ENCODE results near the gene TMEM164. TPM values are rescaled to one million over a fixed set of nuclear protein-coding genes. Genes with fewer than 3 reads are reported as not detected.

Gene TMEM164
- polyA plus RNA-seq, 1 donor (not counting 4 experiments of a cell fraction or from before 2014, with no cell fraction given): 15.3 TPM

DNA sequence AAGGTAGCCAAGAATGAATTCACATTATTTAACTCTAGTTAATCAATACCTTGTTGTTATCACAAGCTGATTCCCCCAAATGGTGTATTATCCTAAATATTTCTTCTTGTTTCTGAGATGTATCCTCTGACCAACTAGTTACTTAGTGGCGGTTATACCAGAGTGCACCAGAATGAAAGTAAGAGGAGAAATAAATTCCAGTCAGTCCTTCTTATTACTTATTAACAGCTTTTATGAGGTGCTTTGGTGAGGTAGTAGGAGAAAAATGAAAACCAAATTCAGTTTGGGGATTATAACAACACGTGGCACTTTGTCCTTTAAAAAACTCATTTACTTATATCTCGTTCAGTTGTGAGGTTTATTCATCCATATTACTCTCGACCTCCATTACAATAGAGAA lies 213.1 kb downstream of the TMEM164 start:
- Histone ChIP-seq H2AFZ (ENCODE audit: control insufficient read depth, low read length) (no peak overlapping the region), H4K20me1 (ENCODE audit: control insufficient read depth, extremely low read depth, insufficient read depth, low read length) (no peaks in the 10 kb centered on the region), H3K9me1 (ENCODE audit: control insufficient read depth, extremely low read depth, insufficient read depth, low read length) (no peaks in the 10 kb centered on the region), H3K4me1 (ENCODE audit: control insufficient read depth, extremely low read depth, insufficient read depth, low read length) (peaks cover 25% of the 10 kb centered on the region), H3K9ac (ENCODE audit: control insufficient read depth, extremely low read depth, insufficient read depth, low read length) (no peak overlapping the region), H3K4me3 (ENCODE audit: control insufficient read depth in 2 of 3, extremely low read depth in 1 of 3, insufficient read depth in 2 of 3, low read depth in 1 of 3, low read length in 3 of 3) (no peak overlapping the region), H3K27me3 (ENCODE audit: control insufficient read depth, extremely low read depth, insufficient read depth, low read length) (no peaks in the 10 kb centered on the region), H3K9me3 (ENCODE audit: control insufficient read depth, low read depth, low read length) (no peaks in the 10 kb centered on the region), H3K36me3 (ENCODE audit: control insufficient read depth in 2 of 2, extremely low read depth in 1 of 2, insufficient read depth in 2 of 2, low read length in 2 of 2) (no peaks in the 10 kb centered on the region), H3K79me2 (ENCODE audit: control insufficient read depth, insufficient read depth, low read length) (no peaks in the 10 kb centered on the region), H3K27ac (ENCODE audit: control insufficient read depth, insufficient read depth, low read length) (no peak overlapping the region), H3K4me2 (ENCODE audit: control insufficient read depth, extremely low read depth, insufficient read depth, low read depth, low read length) (no peak overlapping the region)
- FAIRE-seq (no peak), DNase-seq (ENCODE audit: low read depth, low spot score) (no peak)
- dilution Hi-C loops (cut with MboI; ENCODE audit: extremely low pct_ligation_motif_present, low sequenced_read_pairs): no loop called here
- TF ChIP-seq EZH2 (IDR thresholded peaks at IDR 0.05; ENCODE audit: low read length): no peak
- TF ChIP-seq, protein P1, sequence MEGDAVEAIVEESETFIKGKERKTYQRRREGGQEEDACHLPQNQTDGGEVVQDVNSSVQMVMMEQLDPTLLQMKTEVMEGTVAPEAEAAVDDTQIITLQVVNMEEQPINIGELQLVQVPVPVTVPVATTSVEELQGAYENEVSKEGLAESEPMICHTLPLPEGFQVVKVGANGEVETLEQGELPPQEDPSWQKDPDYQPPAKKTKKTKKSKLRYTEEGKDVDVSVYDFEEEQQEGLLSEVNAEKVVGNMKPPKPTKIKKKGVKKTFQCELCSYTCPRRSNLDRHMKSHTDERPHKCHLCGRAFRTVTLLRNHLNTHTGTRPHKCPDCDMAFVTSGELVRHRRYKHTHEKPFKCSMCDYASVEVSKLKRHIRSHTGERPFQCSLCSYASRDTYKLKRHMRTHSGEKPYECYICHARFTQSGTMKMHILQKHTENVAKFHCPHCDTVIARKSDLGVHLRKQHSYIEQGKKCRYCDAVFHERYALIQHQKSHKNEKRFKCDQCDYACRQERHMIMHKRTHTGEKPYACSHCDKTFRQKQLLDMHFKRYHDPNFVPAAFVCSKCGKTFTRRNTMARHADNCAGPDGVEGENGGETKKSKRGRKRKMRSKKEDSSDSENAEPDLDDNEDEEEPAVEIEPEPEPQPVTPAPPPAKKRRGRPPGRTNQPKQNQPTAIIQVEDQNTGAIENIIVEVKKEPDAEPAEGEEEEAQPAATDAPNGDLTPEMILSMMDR (optimal IDR thresholded peaks at IDR 0.05 in 1 of 3, IDR thresholded peaks at IDR 0.05 in 1 of 3, conservative IDR thresholded peaks at IDR 0.05 in 1 of 3; ENCODE audit: extremely low read depth in 1 of 3, insufficient read depth in 2 of 3, low read length in 3 of 3): no peak

DNA sequence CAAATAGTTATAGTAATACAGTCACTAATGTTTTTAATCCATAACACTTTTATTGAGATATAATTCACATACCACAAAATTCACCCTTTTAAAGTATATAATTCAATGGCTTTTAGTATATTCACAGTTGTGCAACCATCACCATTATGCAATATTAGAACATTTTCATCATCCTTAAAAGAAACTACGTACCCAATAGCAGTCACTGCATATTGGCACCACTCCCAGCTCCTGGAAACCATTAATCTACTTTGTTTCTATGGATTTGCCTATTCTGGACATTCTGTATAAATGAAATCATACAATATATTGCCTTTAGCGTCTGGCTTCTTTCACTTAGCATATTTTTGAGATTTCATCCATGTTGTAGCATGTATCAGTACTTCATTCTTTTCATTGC lies 215.7 kb downstream of the TMEM164 start:
- H3K79me2 ChIP-seq (ENCODE audit: control insufficient read depth, insufficient read depth, low read length): no peaks in the 10 kb centered on the region
- H3K9me3 ChIP-seq (ENCODE audit: control insufficient read depth, low read depth, low read length): no peaks in the 10 kb centered on the region
- H3K9me1 ChIP-seq (ENCODE audit: control insufficient read depth, extremely low read depth, insufficient read depth, low read length): no peaks in the 10 kb centered on the region
- DNase-seq (ENCODE audit: low read depth, low spot score) (no peak), FAIRE-seq (no peak)
- no peak overlapping the region for H3K4me2 ChIP-seq (ENCODE audit: control insufficient read depth, extremely low read depth, insufficient read depth, low read depth, low read length)
- TF ChIP-seq, protein P1 (optimal IDR thresholded peaks at IDR 0.05 in 1 of 3, IDR thresholded peaks at IDR 0.05 in 1 of 3, conservative IDR thresholded peaks at IDR 0.05 in 1 of 3; ENCODE audit: extremely low read depth in 1 of 3, insufficient read depth in 2 of 3, low read length in 3 of 3): no peak
- TF ChIP-seq EZH2 (IDR thresholded peaks at IDR 0.05; ENCODE audit: low read length): no peak
- dilution Hi-C loops (cut with MboI; ENCODE audit: extremely low pct_ligation_motif_present, low sequenced_read_pairs): no loop called here
- H3K4me1 ChIP-seq (ENCODE audit: control insufficient read depth, extremely low read depth, insufficient read depth, low read length): peaks cover 12% of the 10 kb centered on the region
- no peaks in the 10 kb centered on the region for H4K20me1 ChIP-seq (ENCODE audit: control insufficient read depth, extremely low read depth, insufficient read depth, low read length)
- H3K4me3 ChIP-seq (ENCODE audit: control insufficient read depth in 2 of 3, extremely low read depth in 1 of 3, insufficient read depth in 2 of 3, low read depth in 1 of 3, low read length in 3 of 3): no peak overlapping the region
- H3K9ac ChIP-seq (ENCODE audit: control insufficient read depth, extremely low read depth, insufficient read depth, low read length): no peak overlapping the region
- no peak overlapping the region for H3K27ac ChIP-seq (ENCODE audit: control insufficient read depth, insufficient read depth, low read length)
- H3K36me3 ChIP-seq (ENCODE audit: control insufficient read depth in 2 of 2, extremely low read depth in 1 of 2, insufficient read depth in 2 of 2, low read length in 2 of 2): no peaks in the 10 kb centered on the region
- H3K27me3 ChIP-seq (ENCODE audit: control insufficient read depth, extremely low read depth, insufficient read depth, low read length): no peaks in the 10 kb centered on the region
- no peak overlapping the region for H2AFZ ChIP-seq (ENCODE audit: control insufficient read depth, low read length)
